ENCODE results near the gene ALDOC. TPM values are rescaled to one million over a fixed set of nuclear protein-coding genes. Genes with fewer than 3 reads are reported as not detected.

ALDOC gene
- total and polyA plus RNA-seq, 2 of the 13 experiments (the other 11 are each of a cell fraction or from before 2014, with no cell fraction given): 15.4 to 60.9 TPM

GRCh38 chr17:28571361-28572122, 5.2 kb downstream of the ALDOC start, which contains the start of gene PIGS (continued):
- TF ChIP-seq ZNF232 (CRISPR knock-in tag; IDR thresholded peaks at IDR 0.05; ENCODE audit: borderline replicate concordance) (peak; percentile 17; the same call in 1 of the 2 replicates), NFYC (CRISPR knock-in tag; IDR thresholded peaks at IDR 0.05) (peak; percentile 88), AKNA (CRISPR knock-in tag; IDR thresholded peaks at IDR 0.05; ENCODE audit: borderline replicate concordance) (no peak), NFE2L1 (CRISPR knock-in tag; IDR thresholded peaks at IDR 0.05; ENCODE audit: borderline replicate concordance) (no peak), MXI1 (IDR thresholded peaks at IDR 0.05; ENCODE audit: borderline replicate concordance, low read depth, low read length) (peak; percentile 59; the same call in 1 of the 3 replicates), TBL1XR1 (IDR thresholded peaks at IDR 0.05; ENCODE audit: borderline replicate concordance, low read length, partially characterized antibody) (no peak), TRAFD1 (CRISPR knock-in tag; IDR thresholded peaks at IDR 0.05; ENCODE audit: borderline replicate concordance) (no peak), NFE2L2 (IDR thresholded peaks at IDR 0.05; ENCODE audit: low read length) (no peak), SIX4 (CRISPR knock-in tag; IDR thresholded peaks at IDR 0.05) (no peak), ZNF160 (CRISPR knock-in tag; IDR thresholded peaks at IDR 0.05) (no peak), FOXC1 (CRISPR knock-in tag; IDR thresholded peaks at IDR 0.05; ENCODE audit: borderline replicate concordance) (peak; percentile 47), KLF6 (CRISPR knock-in tag; IDR thresholded peaks at IDR 0.05) (no peak), CCAR2 (optimal IDR thresholded peaks at IDR 0.05; ENCODE audit: low read depth, low read length) (no peak), ATF7 (IDR thresholded peaks at IDR 0.05) (no peak), ATF7 (CRISPR knock-in tag; IDR thresholded peaks at IDR 0.05) (no peak)
- TF ChIP-seq, protein P1, sequence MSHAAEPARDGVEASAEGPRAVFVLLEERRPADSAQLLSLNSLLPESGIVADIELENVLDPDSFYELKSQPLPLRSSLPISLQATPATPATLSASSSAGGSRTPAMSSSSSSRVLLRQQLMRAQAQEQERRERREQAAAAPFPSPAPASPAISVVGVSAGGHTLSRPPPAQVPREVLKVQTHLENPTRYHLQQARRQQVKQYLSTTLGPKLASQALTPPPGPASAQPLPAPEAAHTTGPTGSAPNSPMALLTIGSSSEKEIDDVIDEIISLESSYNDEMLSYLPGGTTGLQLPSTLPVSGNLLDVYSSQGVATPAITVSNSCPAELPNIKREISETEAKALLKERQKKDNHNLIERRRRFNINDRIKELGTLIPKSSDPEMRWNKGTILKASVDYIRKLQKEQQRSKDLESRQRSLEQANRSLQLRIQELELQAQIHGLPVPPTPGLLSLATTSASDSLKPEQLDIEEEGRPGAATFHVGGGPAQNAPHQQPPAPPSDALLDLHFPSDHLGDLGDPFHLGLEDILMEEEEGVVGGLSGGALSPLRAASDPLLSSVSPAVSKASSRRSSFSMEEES (CRISPR knock-in tag; IDR thresholded peaks at IDR 0.05): 0 out of 2 replicates have a peak, but pooled peaks have one; percentile 15
- TF ChIP-seq, protein P2, sequence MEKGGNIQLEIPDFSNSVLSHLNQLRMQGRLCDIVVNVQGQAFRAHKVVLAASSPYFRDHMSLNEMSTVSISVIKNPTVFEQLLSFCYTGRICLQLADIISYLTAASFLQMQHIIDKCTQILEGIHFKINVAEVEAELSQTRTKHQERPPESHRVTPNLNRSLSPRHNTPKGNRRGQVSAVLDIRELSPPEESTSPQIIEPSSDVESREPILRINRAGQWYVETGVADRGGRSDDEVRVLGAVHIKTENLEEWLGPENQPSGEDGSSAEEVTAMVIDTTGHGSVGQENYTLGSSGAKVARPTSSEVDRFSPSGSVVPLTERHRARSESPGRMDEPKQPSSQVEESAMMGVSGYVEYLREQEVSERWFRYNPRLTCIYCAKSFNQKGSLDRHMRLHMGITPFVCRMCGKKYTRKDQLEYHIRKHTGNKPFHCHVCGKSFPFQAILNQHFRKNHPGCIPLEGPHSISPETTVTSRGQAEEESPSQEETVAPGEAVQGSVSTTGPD (CRISPR knock-in tag; IDR thresholded peaks at IDR 0.05): no peak
- TF ChIP-seq, protein P3, sequence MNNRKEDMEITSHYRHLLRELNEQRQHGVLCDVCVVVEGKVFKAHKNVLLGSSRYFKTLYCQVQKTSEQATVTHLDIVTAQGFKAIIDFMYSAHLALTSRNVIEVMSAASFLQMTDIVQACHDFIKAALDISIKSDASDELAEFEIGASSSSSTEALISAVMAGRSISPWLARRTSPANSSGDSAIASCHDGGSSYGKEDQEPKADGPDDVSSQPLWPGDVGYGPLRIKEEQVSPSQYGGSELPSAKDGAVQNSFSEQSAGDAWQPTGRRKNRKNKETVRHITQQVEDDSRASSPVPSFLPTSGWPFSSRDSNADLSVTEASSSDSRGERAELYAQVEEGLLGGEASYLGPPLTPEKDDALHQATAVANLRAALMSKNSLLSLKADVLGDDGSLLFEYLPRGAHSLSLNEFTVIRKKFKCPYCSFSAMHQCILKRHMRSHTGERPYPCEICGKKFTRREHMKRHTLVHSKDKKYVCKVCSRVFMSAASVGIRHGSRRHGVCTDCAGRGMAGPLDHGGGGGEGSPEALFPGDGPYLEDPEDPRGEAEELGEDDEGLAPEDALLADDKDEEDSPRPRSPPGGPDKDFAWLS (CRISPR knock-in tag; IDR thresholded peaks at IDR 0.05; ENCODE audit: borderline replicate concordance): no peak
